Thymus (tissue), 14 donors: ENCODE data around the gene TAF6. TPM values are rescaled to one million over a fixed set of nuclear protein-coding genes. Genes with fewer than 3 reads are reported as not detected.

Source experiments
- DNase-seq, 9 donors: peaks; one replicate each; pipeline ENCODE4 v3.0.0-alpha.2; 2013; ENCODE audit warnings: low spot score in 9 of 9, low read depth in 6 of 9, missing footprints in 1 of 9
- H3K27ac ChIP-seq, 2 donors: one replicate each; pipeline ENCODE4 v1.5.1; 2013; ENCODE audit warnings: control low read depth in 1 of 2, low read depth in 1 of 2, low read length in 1 of 2, mild to moderate bottlenecking in 1 of 2, moderate library complexity in 1 of 2
- H3K27me3 ChIP-seq, 2 donors: one replicate each; pipeline ENCODE4 v1.5.1; 2013; ENCODE audit warnings: low read length in 1 of 2; ENCODE audit not compliant: control insufficient read depth in 2 of 2, insufficient read depth in 1 of 2
- H3K36me3 ChIP-seq, 2 donors: one replicate each; pipeline ENCODE4 v1.5.1; 2013; ENCODE audit warnings: low read length in 1 of 2, mild to moderate bottlenecking in 1 of 2, moderate library complexity in 1 of 2; ENCODE audit not compliant: control insufficient read depth in 2 of 2, insufficient read depth in 2 of 2
- H3K4me1 ChIP-seq, 2 donors: one replicate each; pipeline ENCODE4 v1.5.1; 2013; ENCODE audit warnings: low read length in 2 of 2; ENCODE audit not compliant: control insufficient read depth in 2 of 2, insufficient read depth in 2 of 2
- H3K4me3 ChIP-seq, 2 donors: one replicate each; pipeline ENCODE4 v1.5.1; 2013; ENCODE audit warnings: low read length in 2 of 2, control low read depth in 1 of 2, mild to moderate bottlenecking in 1 of 2
- H3K9me3 ChIP-seq, 2 donors: one replicate each; pipeline ENCODE4 v1.5.1; 2013; ENCODE audit warnings: low read length in 1 of 2, mild to moderate bottlenecking in 1 of 2; ENCODE audit not compliant: control insufficient read depth in 2 of 2, insufficient read depth in 1 of 2
- WGBS: extraction: QIAGEN DNeasy Blood & Tissue Kit; methylation state at CpG from one replicate; pipeline ENCODE4 v1.1.7; 2013; 5-methylcytosine and 5-hydroxymethylcytosine counted together
- long read RNA-seq, 10 donors: transcript quantifications; one replicate each; lab custom pipeline, GENCODE V29; 2026
- polyA plus RNA-seq: library from polyadenylated mRNA; stranded (reverse); fragments of 200-250 nt; gene quantifications from one replicate; pipeline ENCODE4 v1.2.3, GENCODE V29; 2013
- total RNA-seq: library from RNA; stranded (reverse); fragments of 120-200 nt; gene quantifications from one replicate; pipeline ENCODE4 v1.2.4, GENCODE V29; 2013
- donor health status: healthy.

TAF6 gene
- total RNA-seq, result 10.2 TPM
- 25.7 TPM for polyA plus RNA-seq
- long read RNA-seq, donor 1, result 0 reads
- long read RNA-seq, donor 2, result 0 reads
- long read RNA-seq, donor 3, transcript TAF6-211 (15 exons, 2,464 nt), result major isoform, 5 of 6 reads
- long read RNA-seq, donor 3, partial matches to known transcripts, result 0 of 6 reads
- long read RNA-seq, donor 3, other reads (novel, unspliced or antisense), result 0 of 6 reads
- long read RNA-seq, donor 4, partial matches to known transcripts, result 0 of 3 reads
- long read RNA-seq, donor 4, other reads (novel, unspliced or antisense), result 0 of 3 reads
- long read RNA-seq, donor 5, transcript TAF6-211 (15 exons, 2,464 nt), result major isoform, 10 of 107 reads
- long read RNA-seq, donor 5, partial matches to known transcripts, result 76 of 107 reads
- long read RNA-seq, donor 5, other reads (novel, unspliced or antisense), result 18 of 107 reads
- long read RNA-seq, donor 6, partial matches to known transcripts, result 0 of 2 reads
- long read RNA-seq, donor 6, other reads (novel, unspliced or antisense), result 0 of 2 reads
- long read RNA-seq, donor 7, partial matches to known transcripts, result 0 of 4 reads
- long read RNA-seq, donor 7, other reads (novel, unspliced or antisense), result 0 of 4 reads
- long read RNA-seq, donor 8, partial matches to known transcripts, result 0 of 2 reads
- long read RNA-seq, donor 8, other reads (novel, unspliced or antisense), result 0 of 2 reads
- long read RNA-seq, donor 9, partial matches to known transcripts, result 0 of 3 reads
- long read RNA-seq, donor 9, other reads (novel, unspliced or antisense), result 0 of 3 reads
- long read RNA-seq, donor 10, result 0 reads

DNA sequence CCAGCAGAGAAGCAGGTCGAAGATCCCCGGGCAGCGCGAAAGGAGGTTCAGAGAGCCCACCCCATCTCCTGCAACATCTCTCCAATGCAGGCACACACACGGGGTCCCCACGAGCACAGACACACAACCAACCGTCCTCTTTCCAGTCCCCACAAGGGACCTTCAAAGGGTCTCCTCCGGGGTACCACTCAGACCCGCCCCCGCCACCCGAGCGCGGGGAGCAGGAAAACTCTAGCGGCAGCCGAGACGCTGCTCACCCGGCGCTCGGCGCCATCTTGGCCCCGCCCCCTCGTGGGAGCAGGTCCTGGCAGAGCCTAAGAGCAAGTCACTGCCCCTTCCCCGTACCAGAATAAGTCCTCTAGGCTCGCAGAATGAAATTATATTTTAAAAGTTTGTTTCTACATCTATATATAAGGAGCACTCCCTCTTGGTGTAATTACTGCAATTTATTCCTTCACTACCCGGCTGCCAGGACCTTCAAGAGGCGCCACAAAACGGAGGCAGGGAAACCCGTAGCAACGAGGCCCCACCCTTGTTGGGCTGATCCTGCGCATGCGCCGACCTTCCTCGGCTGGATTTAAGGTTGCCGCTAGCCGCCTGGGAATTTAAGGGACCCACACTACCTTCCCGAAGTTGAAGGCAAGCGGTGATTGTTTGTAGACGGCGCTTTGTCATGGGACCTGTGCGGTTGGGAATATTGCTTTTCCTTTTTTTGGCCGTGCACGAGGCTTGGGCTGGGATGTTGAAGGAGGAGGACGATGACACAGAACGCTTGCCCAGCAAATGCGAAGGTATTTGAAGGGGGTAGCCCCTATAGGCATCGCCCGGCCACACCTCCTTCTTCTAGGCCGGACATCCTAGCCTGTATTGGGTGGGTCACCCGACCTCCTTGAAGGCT is at the start of gene TAF6, which contains the start of gene CNPY4:
TAF6 (minus strand) TSS at position 287 of the 898 bp plus-strand sequence. CDS start 5,149 bp downstream, outside the sequence.
CNPY4 (plus strand) TSS at position 563 of the 898 bp plus-strand sequence; CDS start at position 674, 111 bp downstream.
- H3K27ac ChIP-seq, result peak within 1 kb of the TSS; percentile 89 to 95
- peaks cover 8 to 9% of the 10 kb centered on the region in 2 donors for H3K36me3 ChIP-seq
- under 1% methylated on average over 49 of the region's 49 CpGs for WGBS
- peaks cover 0 to 10% of the 10 kb centered on the region in 2 donors for H3K9me3 ChIP-seq
- peak; percentile 89 to 98 (median 94) for DNase-seq
- H3K4me1 ChIP-seq, result peaks cover 8 to 20% of the 10 kb centered on the region in 2 donors
- H3K4me3 ChIP-seq, result peak within 1 kb of the TSS; percentile 75 to 91
- no peaks in the 10 kb centered on the region for H3K27me3 ChIP-seq

- Histone ChIP-seq H3K4me1 (peaks cover 57 to 86% of the 10 kb centered on the region in 2 donors), H3K27ac (peak overlapping the region; percentile 89 to 98), H3K9me3 (peaks cover 0 to 3% of the 10 kb centered on the region in 2 donors), H3K4me3 (peak overlapping the region; percentile 55 to 77), H3K27me3 (peaks cover 0 to 4% of the 10 kb centered on the region in 2 donors), H3K36me3 (peaks cover 3 to 20% of the 10 kb centered on the region in 2 donors)
- DNase-seq, result peak in 1 of 9 donors; percentile 61
- 2% methylated on average over 11 of the region's 11 CpGs for WGBS
Measured at GRCh38 chr7:100167912-100168323, 48.8 kb upstream of the TAF6 start.

DNA sequence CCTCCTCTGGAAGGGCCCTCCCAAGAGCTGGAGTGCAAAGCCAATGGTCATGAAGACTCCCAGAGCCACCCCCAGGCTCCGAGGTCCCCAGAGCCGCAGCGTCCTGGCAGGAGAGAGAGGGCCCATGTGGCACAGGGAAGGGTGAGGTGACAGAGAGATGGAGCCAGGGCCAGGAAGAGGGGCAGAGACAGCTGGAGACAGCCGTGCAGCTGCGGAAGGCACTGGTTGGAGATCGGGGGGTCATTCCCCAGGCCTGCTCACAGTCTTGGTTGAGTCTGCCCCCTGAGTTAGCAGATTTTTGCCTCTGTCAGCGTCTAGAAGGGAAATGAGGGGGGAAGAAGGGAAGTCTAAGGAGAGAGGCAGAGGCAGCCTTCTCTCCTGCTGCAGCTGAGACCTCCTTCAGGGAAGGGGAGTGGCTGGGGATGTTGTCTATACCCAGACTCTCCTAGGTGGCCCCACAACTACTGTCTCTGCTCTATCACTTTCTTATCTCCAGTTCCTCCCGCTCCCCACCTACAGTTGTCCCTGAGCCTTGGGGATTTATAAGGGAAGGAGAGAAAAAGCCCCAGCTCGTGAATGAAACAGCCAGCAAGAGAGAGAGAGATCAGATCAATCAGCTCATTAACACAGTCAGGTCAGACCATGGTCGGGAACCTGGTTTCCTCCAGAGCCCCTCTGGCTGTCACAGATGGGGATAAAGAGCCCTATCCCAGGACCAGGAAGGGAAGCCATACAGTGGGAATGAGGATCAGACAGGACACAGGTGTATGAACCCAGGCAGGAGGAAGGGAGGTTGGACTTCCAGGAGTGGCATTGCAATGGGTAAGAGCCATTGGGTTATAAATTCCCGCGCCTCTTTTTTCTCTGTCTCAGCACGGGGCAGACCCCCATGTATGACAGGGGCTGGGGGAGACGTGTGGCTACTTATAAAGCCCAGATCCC is 48.1 kb upstream of the TAF6 start:
- peaks cover 62 to 92% of the 10 kb centered on the region in 2 donors for H3K4me1 ChIP-seq
- 22% methylated on average over 14 of the region's 14 CpGs for WGBS
- H3K4me3 ChIP-seq, result peak overlapping the region; percentile 55 to 77
- H3K27ac ChIP-seq, result peak overlapping the region; percentile 62 to 98
- peaks cover 0 to 3% of the 10 kb centered on the region in 2 donors for H3K9me3 ChIP-seq
- DNase-seq, result peak in 1 of 9 donors; percentile 59
- H3K27me3 ChIP-seq, result peaks cover 0 to 4% of the 10 kb centered on the region in 2 donors
- peaks cover 3 to 20% of the 10 kb centered on the region in 2 donors for H3K36me3 ChIP-seq

DNA sequence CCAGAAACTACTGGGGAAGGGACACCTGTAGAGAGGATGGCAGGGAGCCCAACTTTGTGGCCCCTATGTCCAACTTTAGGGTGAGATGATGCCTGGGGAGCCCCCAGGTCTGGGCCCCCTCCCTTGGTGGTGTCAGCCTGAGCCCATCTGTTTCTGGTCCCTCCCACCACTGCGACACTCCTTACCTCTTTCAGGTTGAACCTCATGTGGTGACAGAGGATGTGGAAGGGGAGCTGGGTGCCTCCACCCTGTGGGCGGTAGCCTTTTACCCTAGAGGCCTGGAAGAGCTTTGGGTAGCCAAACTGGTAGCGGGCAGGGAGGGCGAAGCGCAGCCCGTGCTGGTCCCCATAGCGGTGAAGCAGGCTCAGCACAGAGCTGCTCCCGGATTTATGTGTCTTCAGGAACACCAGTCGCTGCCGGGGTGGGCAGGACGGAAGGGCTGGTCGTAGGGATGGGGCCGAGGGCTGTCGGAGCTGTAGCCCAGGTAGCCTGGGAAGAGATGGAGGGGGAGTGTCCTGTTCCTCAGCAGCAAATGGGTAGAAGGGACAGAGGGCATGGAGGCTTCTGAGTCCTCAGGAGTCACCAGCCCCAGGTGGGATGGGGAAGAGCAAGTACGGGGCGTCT is 47.3 kb upstream of the TAF6 start:
- peaks cover 62 to 89% of the 10 kb centered on the region in 2 donors for H3K4me1 ChIP-seq
- H3K9me3 ChIP-seq, result peaks cover 0 to 3% of the 10 kb centered on the region in 2 donors
- H3K27me3 ChIP-seq, result peaks cover 0 to 4% of the 10 kb centered on the region in 2 donors
- DNase-seq, result peak in 1 of 9 donors; percentile 74
- H3K4me3 ChIP-seq, result peak overlapping the region; percentile 8 to 77
- peak overlapping the region; percentile 62 to 98 for H3K27ac ChIP-seq
- 73% methylated on average over 16 of the region's 16 CpGs for WGBS
- peaks cover 3 to 20% of the 10 kb centered on the region in 2 donors for H3K36me3 ChIP-seq

- H3K4me3 ChIP-seq, result no peak overlapping the region
- peaks cover 14 to 29% of the 10 kb centered on the region in 2 donors for H3K36me3 ChIP-seq
- DNase-seq, result no peak
- H3K9me3 ChIP-seq, result no peaks in the 10 kb centered on the region
- H3K27me3 ChIP-seq, result peaks cover 0 to 4% of the 10 kb centered on the region in 2 donors
- H3K4me1 ChIP-seq, result peaks cover 38 to 71% of the 10 kb centered on the region in 2 donors
- H3K27ac ChIP-seq, result peak overlapping the region; percentile 94 to 96
- 90% methylated on average over 5 of the region's 5 CpGs for WGBS
Measured at GRCh38 chr7:100163871-100164270, 44.7 kb upstream of the TAF6 start.

- Histone ChIP-seq H3K9me3 (no peaks in the 10 kb centered on the region), H3K36me3 (peaks cover 11 to 29% of the 10 kb centered on the region in 2 donors), H3K4me3 (peak overlapping the region in 1 of 2 donors; percentile 16), H3K4me1 (peaks cover 30 to 66% of the 10 kb centered on the region in 2 donors), H3K27ac (peak overlapping the region; percentile 96 to 97), H3K27me3 (peaks cover 0 to 4% of the 10 kb centered on the region in 2 donors)
- 72% methylated on average over 6 of the region's 6 CpGs for WGBS
- DNase-seq, result peak in 2 of 9 donors; percentile 68 to 83
Measured at GRCh38 chr7:100163006-100163531, 43.9 kb upstream of the TAF6 start.

DNA sequence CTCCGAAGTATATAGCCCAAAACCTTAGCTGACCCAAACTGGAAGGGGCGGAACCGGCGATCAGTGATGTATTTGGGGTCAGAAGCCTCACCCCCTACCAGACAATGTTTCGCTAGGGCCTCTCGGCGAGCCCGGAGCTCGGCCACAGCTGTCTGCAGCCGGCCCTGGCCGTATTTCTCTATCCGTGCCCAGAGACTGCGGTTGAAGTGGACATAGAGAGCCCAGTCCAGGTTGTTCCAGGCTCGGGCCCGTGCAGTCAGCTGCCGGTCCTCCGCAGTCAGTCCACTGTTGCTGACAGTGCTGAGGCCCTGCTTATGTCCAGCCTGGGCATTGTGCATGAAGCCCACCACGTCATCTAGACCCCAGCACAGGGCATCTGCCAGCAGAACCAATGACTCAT is 40.9 kb upstream of the TAF6 start:
- no peak overlapping the region for H3K4me3 ChIP-seq
- DNase-seq, result no peak
- peaks cover 36 to 47% of the 10 kb centered on the region in 2 donors for H3K36me3 ChIP-seq
- no peaks in the 10 kb centered on the region for H3K9me3 ChIP-seq
- WGBS, result 98% methylated on average over 18 of the region's 18 CpGs
- H3K27ac ChIP-seq, result no peak overlapping the region
- peaks cover 22 to 56% of the 10 kb centered on the region in 2 donors for H3K4me1 ChIP-seq
- no peaks in the 10 kb centered on the region for H3K27me3 ChIP-seq
